ENCODE measurements around the gene TRPV3.

TRPV3 gene

GRCh38 chr17:3505008-3505407 is 52.6 kb downstream of the TRPV3 start:
- Histone ChIP-seq H3K79me2 (ENCODE audit: insufficient read depth, low read length) (no peaks in the 10 kb centered on the region), H4K20me1 (ENCODE audit: insufficient read depth, low read length) (no peaks in the 10 kb centered on the region), H3K9ac (ENCODE audit: low read depth, low read length) (no peak overlapping the region), H3K27ac (ENCODE audit: low read length) (no peak overlapping the region), H3K4me2 (ENCODE audit: insufficient read depth, low read length) (no peak overlapping the region), H3K4me3 (ENCODE audit: low read depth in 1 of 2, low read length in 2 of 2) (no peak overlapping the region), H2AFZ (ENCODE audit: low read depth, low read length) (no peak overlapping the region), H3K36me3 (ENCODE audit: insufficient read depth, low read length) (no peaks in the 10 kb centered on the region), H3K27me3 (ENCODE audit: insufficient read depth, low read length, poor library complexity) (no peaks in the 10 kb centered on the region), H3K9me3 (ENCODE audit: insufficient read depth, low read length, severe bottlenecking) (no peaks in the 10 kb centered on the region), H3K4me1 (ENCODE audit: insufficient read depth, low read length) (no peaks in the 10 kb centered on the region)
- no peak for TF ChIP-seq EZH2 (IDR thresholded peaks at IDR 0.05; ENCODE audit: borderline replicate concordance, low read depth, low read length, severe bottlenecking)
- TF ChIP-seq CTCF (IDR thresholded peaks at IDR 0.05; ENCODE audit: borderline replicate concordance, extremely low read depth, low read length, poor library complexity, severe bottlenecking), result no peak
- DNase-seq (no peak), ATAC-seq (ENCODE audit: insufficient read depth, low read depth) (no peak)

DNA sequence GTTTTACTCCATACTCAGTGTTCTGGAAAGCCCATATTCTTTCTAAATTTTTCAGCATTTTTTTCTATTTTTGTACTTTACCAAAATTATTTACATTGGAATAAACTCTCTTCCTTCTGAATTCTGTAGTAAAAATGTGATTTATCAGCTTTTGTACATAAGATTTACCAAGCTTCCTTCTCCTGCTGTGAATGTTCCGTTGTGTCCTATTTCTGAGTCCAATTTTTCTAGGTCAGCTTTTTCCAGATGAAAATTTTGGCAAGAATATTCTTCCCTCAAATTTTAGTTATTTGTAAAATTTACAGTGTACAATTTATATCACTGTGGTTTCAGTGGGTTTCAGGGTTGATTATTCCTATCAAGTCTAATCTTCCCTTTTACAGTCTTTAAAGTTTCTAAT is 54.3 kb downstream of the TRPV3 start:
- TF ChIP-seq CTCF (IDR thresholded peaks at IDR 0.05; ENCODE audit: borderline replicate concordance, extremely low read depth, low read length, poor library complexity, severe bottlenecking), result no peak
- no peak for TF ChIP-seq EZH2 (IDR thresholded peaks at IDR 0.05; ENCODE audit: borderline replicate concordance, low read depth, low read length, severe bottlenecking)
- Histone ChIP-seq H3K9me3 (ENCODE audit: insufficient read depth, low read length, severe bottlenecking) (no peaks in the 10 kb centered on the region), H3K4me3 (ENCODE audit: low read depth in 1 of 2, low read length in 2 of 2) (no peak overlapping the region), H3K27me3 (ENCODE audit: insufficient read depth, low read length, poor library complexity) (no peaks in the 10 kb centered on the region), H3K4me1 (ENCODE audit: insufficient read depth, low read length) (no peaks in the 10 kb centered on the region), H3K4me2 (ENCODE audit: insufficient read depth, low read length) (no peak overlapping the region), H3K27ac (ENCODE audit: low read length) (no peak overlapping the region), H2AFZ (ENCODE audit: low read depth, low read length) (no peak overlapping the region), H3K79me2 (ENCODE audit: insufficient read depth, low read length) (no peaks in the 10 kb centered on the region), H4K20me1 (ENCODE audit: insufficient read depth, low read length) (no peaks in the 10 kb centered on the region), H3K36me3 (ENCODE audit: insufficient read depth, low read length) (no peaks in the 10 kb centered on the region), H3K9ac (ENCODE audit: low read depth, low read length) (no peak overlapping the region)
- no peak for DNase-seq
- no peak for ATAC-seq (ENCODE audit: insufficient read depth, low read depth)

GRCh38 chr17:3502466-3502865 is 55.1 kb downstream of the TRPV3 start:
- DNase-seq (no peak), ATAC-seq (ENCODE audit: insufficient read depth, low read depth) (no peak)
- Histone ChIP-seq H4K20me1 (ENCODE audit: insufficient read depth, low read length) (no peaks in the 10 kb centered on the region), H3K27ac (ENCODE audit: low read length) (no peak overlapping the region), H3K9me3 (ENCODE audit: insufficient read depth, low read length, severe bottlenecking) (no peaks in the 10 kb centered on the region), H3K4me2 (ENCODE audit: insufficient read depth, low read length) (no peak overlapping the region), H3K9ac (ENCODE audit: low read depth, low read length) (no peak overlapping the region), H3K79me2 (ENCODE audit: insufficient read depth, low read length) (no peaks in the 10 kb centered on the region), H3K4me1 (ENCODE audit: insufficient read depth, low read length) (no peaks in the 10 kb centered on the region), H3K36me3 (ENCODE audit: insufficient read depth, low read length) (no peaks in the 10 kb centered on the region), H2AFZ (ENCODE audit: low read depth, low read length) (no peak overlapping the region), H3K27me3 (ENCODE audit: insufficient read depth, low read length, poor library complexity) (no peaks in the 10 kb centered on the region), H3K4me3 (ENCODE audit: low read depth in 1 of 2, low read length in 2 of 2) (no peak overlapping the region)
- TF ChIP-seq EZH2 (IDR thresholded peaks at IDR 0.05; ENCODE audit: borderline replicate concordance, low read depth, low read length, severe bottlenecking), result no peak
- no peak for TF ChIP-seq CTCF (IDR thresholded peaks at IDR 0.05; ENCODE audit: borderline replicate concordance, extremely low read depth, low read length, poor library complexity, severe bottlenecking)

DNA sequence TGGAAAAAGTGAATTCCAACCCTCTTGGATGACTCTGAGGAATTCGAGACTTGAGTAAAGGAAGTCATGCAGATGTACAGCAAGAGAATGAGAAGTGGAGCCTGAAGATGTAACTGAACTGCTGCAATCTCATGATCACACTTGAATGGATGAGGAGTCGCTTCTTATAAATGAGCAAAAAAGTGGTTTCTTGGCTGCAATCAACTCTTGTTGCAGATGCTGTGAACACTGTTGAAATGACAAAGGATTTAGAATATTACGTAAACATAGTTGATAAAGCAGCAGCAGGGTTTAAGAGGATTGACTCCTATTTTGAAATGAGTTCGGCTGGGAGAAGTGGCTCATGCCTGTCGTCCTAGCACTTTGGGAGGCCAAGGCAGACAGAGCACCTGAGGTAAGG is 56.3 kb downstream of the TRPV3 start:
- DNase-seq, result no peak
- H3K4me2 ChIP-seq (ENCODE audit: insufficient read depth, low read length), result no peak overlapping the region
- H3K4me1 ChIP-seq (ENCODE audit: insufficient read depth, low read length), result no peaks in the 10 kb centered on the region
- TF ChIP-seq CTCF (IDR thresholded peaks at IDR 0.05; ENCODE audit: borderline replicate concordance, extremely low read depth, low read length, poor library complexity, severe bottlenecking), result no peak
- no peak for TF ChIP-seq EZH2 (IDR thresholded peaks at IDR 0.05; ENCODE audit: borderline replicate concordance, low read depth, low read length, severe bottlenecking)
- no peak overlapping the region for H2AFZ ChIP-seq (ENCODE audit: low read depth, low read length)
- no peaks in the 10 kb centered on the region for H3K36me3 ChIP-seq (ENCODE audit: insufficient read depth, low read length)
- no peak for ATAC-seq (ENCODE audit: insufficient read depth, low read depth)
- no peak overlapping the region for H3K9ac ChIP-seq (ENCODE audit: low read depth, low read length)
- no peaks in the 10 kb centered on the region for H3K9me3 ChIP-seq (ENCODE audit: insufficient read depth, low read length, severe bottlenecking)
- no peaks in the 10 kb centered on the region for H4K20me1 ChIP-seq (ENCODE audit: insufficient read depth, low read length)
- H3K79me2 ChIP-seq (ENCODE audit: insufficient read depth, low read length), result no peaks in the 10 kb centered on the region
- no peak overlapping the region for H3K27ac ChIP-seq (ENCODE audit: low read length)
- peaks cover 5% of the 10 kb centered on the region for H3K27me3 ChIP-seq (ENCODE audit: insufficient read depth, low read length, poor library complexity)
- H3K4me3 ChIP-seq (ENCODE audit: low read depth in 1 of 2, low read length in 2 of 2), result no peak overlapping the region

All from DND-41 (cell line).